Measurements from ENCODE around the gene CRYBG1. TPM values are rescaled to one million over a fixed set of nuclear protein-coding genes. Genes with fewer than 3 reads are reported as not detected.

The CRYBG1 gene
- total RNA-seq, 1 donor from 2014 or later, result 3.7 TPM

DNA sequence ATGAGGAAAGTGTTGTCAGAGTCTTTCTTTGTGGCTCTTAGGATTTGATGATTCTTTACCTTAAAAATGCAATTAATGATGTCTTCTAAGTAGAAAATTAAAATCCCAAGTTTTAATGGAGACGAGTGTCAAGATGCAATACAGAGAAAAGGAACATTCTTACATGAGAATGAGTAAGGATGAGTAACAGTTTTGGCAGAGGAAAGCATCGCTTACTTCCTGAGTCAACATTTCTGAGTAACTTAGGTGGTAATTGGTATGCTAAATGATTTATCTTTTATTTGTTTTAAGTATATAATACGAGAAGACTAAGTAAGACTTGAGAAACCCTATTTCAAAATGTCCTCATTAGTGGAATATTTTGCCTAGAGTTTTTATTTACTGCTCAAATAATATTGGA is 167.5 kb downstream of the CRYBG1 start:
- Histone ChIP-seq H3K9ac (ENCODE audit: low read depth in 1 of 3, low read length in 3 of 3) (no peak overlapping the region), H3K27me3 (ENCODE audit: control insufficient read depth in 3 of 3, insufficient read depth in 3 of 3, low read length in 3 of 3) (no peaks in the 10 kb centered on the region), H3K4me3 (ENCODE audit: low read length in 3 of 3) (no peak overlapping the region), H3K4me1 (ENCODE audit: control insufficient read depth in 3 of 3, insufficient read depth in 3 of 3, low read length in 3 of 3) (no peaks in the 10 kb centered on the region), H3K27ac (ENCODE audit: low read depth, low read length) (no peak overlapping the region), H3K9me3 (ENCODE audit: control insufficient read depth in 3 of 3, low read length in 3 of 3) (no peaks in the 10 kb centered on the region), H3K36me3 (ENCODE audit: control insufficient read depth in 3 of 3, insufficient read depth in 3 of 3, low read length in 3 of 3) (no peaks in the 10 kb centered on the region)

GRCh38 chr6:106528521-106528920 is 168.0 kb downstream of the CRYBG1 start:
- no peaks in the 10 kb centered on the region for H3K36me3 ChIP-seq (ENCODE audit: control insufficient read depth in 3 of 3, insufficient read depth in 3 of 3, low read length in 3 of 3)
- no peak overlapping the region for H3K27ac ChIP-seq (ENCODE audit: low read depth, low read length)
- H3K27me3 ChIP-seq (ENCODE audit: control insufficient read depth in 3 of 3, insufficient read depth in 3 of 3, low read length in 3 of 3), result no peaks in the 10 kb centered on the region
- H3K4me3 ChIP-seq (ENCODE audit: low read length in 3 of 3), result no peak overlapping the region
- H3K9me3 ChIP-seq (ENCODE audit: control insufficient read depth in 3 of 3, low read length in 3 of 3), result no peaks in the 10 kb centered on the region
- H3K4me1 ChIP-seq (ENCODE audit: control insufficient read depth in 3 of 3, insufficient read depth in 3 of 3, low read length in 3 of 3), result no peaks in the 10 kb centered on the region
- H3K9ac ChIP-seq (ENCODE audit: low read depth in 1 of 3, low read length in 3 of 3), result no peak overlapping the region

DNA sequence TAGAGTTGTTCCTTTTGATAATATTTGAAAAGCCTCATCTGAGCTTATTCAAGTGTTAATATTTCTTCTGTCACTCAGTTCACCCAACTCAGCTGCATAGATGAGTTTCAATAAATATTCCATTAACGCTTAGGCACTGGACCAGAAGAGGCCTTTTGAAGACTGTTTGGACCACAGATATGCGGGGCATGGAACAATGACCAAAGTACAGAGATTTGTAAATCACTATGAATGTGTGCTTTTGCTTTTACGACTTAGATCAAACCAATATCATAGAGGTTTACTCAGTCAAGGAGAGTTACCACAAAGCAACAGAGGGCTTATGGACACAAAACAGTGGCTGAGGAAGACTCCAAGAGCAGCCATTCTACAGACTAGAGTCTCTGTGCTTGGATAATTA is 168.9 kb downstream of the CRYBG1 start:
- Histone ChIP-seq H3K4me1 (ENCODE audit: control insufficient read depth in 3 of 3, insufficient read depth in 3 of 3, low read length in 3 of 3) (no peaks in the 10 kb centered on the region), H3K36me3 (ENCODE audit: control insufficient read depth in 3 of 3, insufficient read depth in 3 of 3, low read length in 3 of 3) (no peaks in the 10 kb centered on the region), H3K9me3 (ENCODE audit: control insufficient read depth in 3 of 3, low read length in 3 of 3) (no peaks in the 10 kb centered on the region), H3K4me3 (ENCODE audit: low read length in 3 of 3) (no peak overlapping the region), H3K27me3 (ENCODE audit: control insufficient read depth in 3 of 3, insufficient read depth in 3 of 3, low read length in 3 of 3) (no peaks in the 10 kb centered on the region), H3K9ac (ENCODE audit: low read depth in 1 of 3, low read length in 3 of 3) (no peak overlapping the region), H3K27ac (ENCODE audit: low read depth, low read length) (no peak overlapping the region)

DNA sequence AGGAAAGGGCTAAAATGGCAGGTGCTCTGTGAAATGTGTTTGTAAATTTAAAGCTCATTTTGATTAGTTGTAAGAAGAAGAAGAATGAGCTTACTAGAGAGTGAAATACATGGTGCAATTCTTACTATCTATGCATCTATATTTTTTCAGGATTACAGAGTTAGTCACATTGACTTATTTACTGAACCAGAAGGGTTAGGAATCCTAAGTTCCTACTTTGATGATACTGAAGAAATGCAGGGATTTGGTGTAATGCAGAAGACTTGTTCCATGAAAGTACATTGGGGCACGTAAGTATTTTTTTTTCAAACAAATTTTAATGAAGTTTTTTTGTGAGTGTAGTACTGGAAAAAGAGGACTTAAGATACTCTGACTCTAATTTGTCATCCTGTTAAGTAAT is 169.5 kb downstream of the CRYBG1 start:
- Histone ChIP-seq H3K9ac (ENCODE audit: low read depth in 1 of 3, low read length in 3 of 3) (no peak overlapping the region), H3K4me1 (ENCODE audit: control insufficient read depth in 3 of 3, insufficient read depth in 3 of 3, low read length in 3 of 3) (no peaks in the 10 kb centered on the region), H3K27ac (ENCODE audit: low read depth, low read length) (no peak overlapping the region), H3K36me3 (ENCODE audit: control insufficient read depth in 3 of 3, insufficient read depth in 3 of 3, low read length in 3 of 3) (no peaks in the 10 kb centered on the region), H3K9me3 (ENCODE audit: control insufficient read depth in 3 of 3, low read length in 3 of 3) (no peaks in the 10 kb centered on the region), H3K4me3 (ENCODE audit: low read length in 3 of 3) (no peak overlapping the region), H3K27me3 (ENCODE audit: control insufficient read depth in 3 of 3, insufficient read depth in 3 of 3, low read length in 3 of 3) (no peaks in the 10 kb centered on the region)

GRCh38 chr6:106530502-106530901 is 170.0 kb downstream of the CRYBG1 start:
- H3K27ac ChIP-seq (ENCODE audit: low read depth, low read length), result no peak overlapping the region
- H3K9ac ChIP-seq (ENCODE audit: low read depth in 1 of 3, low read length in 3 of 3), result no peak overlapping the region
- no peak overlapping the region for H3K4me3 ChIP-seq (ENCODE audit: low read length in 3 of 3)
- no peaks in the 10 kb centered on the region for H3K4me1 ChIP-seq (ENCODE audit: control insufficient read depth in 3 of 3, insufficient read depth in 3 of 3, low read length in 3 of 3)
- no peaks in the 10 kb centered on the region for H3K27me3 ChIP-seq (ENCODE audit: control insufficient read depth in 3 of 3, insufficient read depth in 3 of 3, low read length in 3 of 3)
- H3K9me3 ChIP-seq (ENCODE audit: control insufficient read depth in 3 of 3, low read length in 3 of 3), result no peaks in the 10 kb centered on the region
- no peaks in the 10 kb centered on the region for H3K36me3 ChIP-seq (ENCODE audit: control insufficient read depth in 3 of 3, insufficient read depth in 3 of 3, low read length in 3 of 3)

- no peak overlapping the region for H3K27ac ChIP-seq (ENCODE audit: low read depth, low read length)
- no peaks in the 10 kb centered on the region for H3K9me3 ChIP-seq (ENCODE audit: control insufficient read depth in 3 of 3, low read length in 3 of 3)
Observed at GRCh38 chr6:106533054-106533453, 172.5 kb downstream of the CRYBG1 start.

GRCh38 chr6:106534004-106534403 is 173.5 kb downstream of the CRYBG1 start:
- H3K36me3 ChIP-seq (ENCODE audit: control insufficient read depth in 3 of 3, insufficient read depth in 3 of 3, low read length in 3 of 3), result no peaks in the 10 kb centered on the region
- H3K9ac ChIP-seq (ENCODE audit: low read depth in 1 of 3, low read length in 3 of 3), result no peak overlapping the region
- H3K27ac ChIP-seq (ENCODE audit: low read depth, low read length), result no peak overlapping the region
- H3K9me3 ChIP-seq (ENCODE audit: control insufficient read depth in 3 of 3, low read length in 3 of 3), result no peaks in the 10 kb centered on the region
- H3K27me3 ChIP-seq (ENCODE audit: control insufficient read depth in 3 of 3, insufficient read depth in 3 of 3, low read length in 3 of 3), result no peaks in the 10 kb centered on the region
- H3K4me3 ChIP-seq (ENCODE audit: low read length in 3 of 3), result no peak overlapping the region
- no peaks in the 10 kb centered on the region for H3K4me1 ChIP-seq (ENCODE audit: control insufficient read depth in 3 of 3, insufficient read depth in 3 of 3, low read length in 3 of 3)

More at GRCh38 chr6:106533054-106533453, 172.5 kb downstream of the CRYBG1 start:
- no peaks in the 10 kb centered on the region for H3K4me1 ChIP-seq (ENCODE audit: control insufficient read depth in 3 of 3, insufficient read depth in 3 of 3, low read length in 3 of 3)
- H3K9ac ChIP-seq (ENCODE audit: low read depth in 1 of 3, low read length in 3 of 3), result no peak overlapping the region
- no peak overlapping the region for H3K4me3 ChIP-seq (ENCODE audit: low read length in 3 of 3)
- no peaks in the 10 kb centered on the region for H3K36me3 ChIP-seq (ENCODE audit: control insufficient read depth in 3 of 3, insufficient read depth in 3 of 3, low read length in 3 of 3)
- H3K27me3 ChIP-seq (ENCODE audit: control insufficient read depth in 3 of 3, insufficient read depth in 3 of 3, low read length in 3 of 3), result no peaks in the 10 kb centered on the region

GRCh38 chr6:106534564-106534982 is 174.1 kb downstream of the CRYBG1 start:
- H3K4me1 ChIP-seq (ENCODE audit: control insufficient read depth in 3 of 3, insufficient read depth in 3 of 3, low read length in 3 of 3), result no peaks in the 10 kb centered on the region
- no peak overlapping the region for H3K27ac ChIP-seq (ENCODE audit: low read depth, low read length)
- H3K9ac ChIP-seq (ENCODE audit: low read depth in 1 of 3, low read length in 3 of 3), result no peak overlapping the region
- no peaks in the 10 kb centered on the region for H3K27me3 ChIP-seq (ENCODE audit: control insufficient read depth in 3 of 3, insufficient read depth in 3 of 3, low read length in 3 of 3)
- no peaks in the 10 kb centered on the region for H3K36me3 ChIP-seq (ENCODE audit: control insufficient read depth in 3 of 3, insufficient read depth in 3 of 3, low read length in 3 of 3)
- H3K9me3 ChIP-seq (ENCODE audit: control insufficient read depth in 3 of 3, low read length in 3 of 3), result no peaks in the 10 kb centered on the region
- no peak overlapping the region for H3K4me3 ChIP-seq (ENCODE audit: low read length in 3 of 3)

GRCh38 chr6:106535012-106535411 is 174.5 kb downstream of the CRYBG1 start:
- H3K36me3 ChIP-seq (ENCODE audit: control insufficient read depth in 3 of 3, insufficient read depth in 3 of 3, low read length in 3 of 3), result no peaks in the 10 kb centered on the region
- no peak overlapping the region for H3K4me3 ChIP-seq (ENCODE audit: low read length in 3 of 3)
- H3K9ac ChIP-seq (ENCODE audit: low read depth in 1 of 3, low read length in 3 of 3), result no peak overlapping the region
- H3K27me3 ChIP-seq (ENCODE audit: control insufficient read depth in 3 of 3, insufficient read depth in 3 of 3, low read length in 3 of 3), result no peaks in the 10 kb centered on the region
- no peaks in the 10 kb centered on the region for H3K4me1 ChIP-seq (ENCODE audit: control insufficient read depth in 3 of 3, insufficient read depth in 3 of 3, low read length in 3 of 3)
- H3K27ac ChIP-seq (ENCODE audit: low read depth, low read length), result no peak overlapping the region
- no peaks in the 10 kb centered on the region for H3K9me3 ChIP-seq (ENCODE audit: control insufficient read depth in 3 of 3, low read length in 3 of 3)

- H3K4me1 ChIP-seq (ENCODE audit: control insufficient read depth in 3 of 3, insufficient read depth in 3 of 3, low read length in 3 of 3), result no peaks in the 10 kb centered on the region
- no peak overlapping the region for H3K4me3 ChIP-seq (ENCODE audit: low read length in 3 of 3)
- no peaks in the 10 kb centered on the region for H3K27me3 ChIP-seq (ENCODE audit: control insufficient read depth in 3 of 3, insufficient read depth in 3 of 3, low read length in 3 of 3)
- H3K9me3 ChIP-seq (ENCODE audit: control insufficient read depth in 3 of 3, low read length in 3 of 3), result no peaks in the 10 kb centered on the region
- no peaks in the 10 kb centered on the region for H3K36me3 ChIP-seq (ENCODE audit: control insufficient read depth in 3 of 3, insufficient read depth in 3 of 3, low read length in 3 of 3)
- no peak overlapping the region for H3K27ac ChIP-seq (ENCODE audit: low read depth, low read length)
- H3K9ac ChIP-seq (ENCODE audit: low read depth in 1 of 3, low read length in 3 of 3), result no peak overlapping the region
Observed at GRCh38 chr6:106536357-106536756, 175.8 kb downstream of the CRYBG1 start.

- Histone ChIP-seq H3K27me3 (ENCODE audit: control insufficient read depth in 3 of 3, insufficient read depth in 3 of 3, low read length in 3 of 3) (no peaks in the 10 kb centered on the region), H3K4me3 (ENCODE audit: low read length in 3 of 3) (no peak overlapping the region), H3K9ac (ENCODE audit: low read depth in 1 of 3, low read length in 3 of 3) (no peak overlapping the region), H3K27ac (ENCODE audit: low read depth, low read length) (no peak overlapping the region), H3K4me1 (ENCODE audit: control insufficient read depth in 3 of 3, insufficient read depth in 3 of 3, low read length in 3 of 3) (no peaks in the 10 kb centered on the region), H3K36me3 (ENCODE audit: control insufficient read depth in 3 of 3, insufficient read depth in 3 of 3, low read length in 3 of 3) (no peaks in the 10 kb centered on the region), H3K9me3 (ENCODE audit: control insufficient read depth in 3 of 3, low read length in 3 of 3) (no peaks in the 10 kb centered on the region)
Observed at GRCh38 chr6:106536851-106537250, 176.3 kb downstream of the CRYBG1 start.
